GM21723 (cell line): ENCODE data around the gene MAD2L1BP.

Experiments used
- ATAC-seq: cut with Tn5 transposase; IDR thresholded peaks from one replicate; pipeline ENCODE4 v1.9.1; 2021; ENCODE audit warnings: mild to moderate bottlenecking, moderate library complexity; ENCODE audit not compliant: unreplicated experiment

The MAD2L1BP gene

DNA sequence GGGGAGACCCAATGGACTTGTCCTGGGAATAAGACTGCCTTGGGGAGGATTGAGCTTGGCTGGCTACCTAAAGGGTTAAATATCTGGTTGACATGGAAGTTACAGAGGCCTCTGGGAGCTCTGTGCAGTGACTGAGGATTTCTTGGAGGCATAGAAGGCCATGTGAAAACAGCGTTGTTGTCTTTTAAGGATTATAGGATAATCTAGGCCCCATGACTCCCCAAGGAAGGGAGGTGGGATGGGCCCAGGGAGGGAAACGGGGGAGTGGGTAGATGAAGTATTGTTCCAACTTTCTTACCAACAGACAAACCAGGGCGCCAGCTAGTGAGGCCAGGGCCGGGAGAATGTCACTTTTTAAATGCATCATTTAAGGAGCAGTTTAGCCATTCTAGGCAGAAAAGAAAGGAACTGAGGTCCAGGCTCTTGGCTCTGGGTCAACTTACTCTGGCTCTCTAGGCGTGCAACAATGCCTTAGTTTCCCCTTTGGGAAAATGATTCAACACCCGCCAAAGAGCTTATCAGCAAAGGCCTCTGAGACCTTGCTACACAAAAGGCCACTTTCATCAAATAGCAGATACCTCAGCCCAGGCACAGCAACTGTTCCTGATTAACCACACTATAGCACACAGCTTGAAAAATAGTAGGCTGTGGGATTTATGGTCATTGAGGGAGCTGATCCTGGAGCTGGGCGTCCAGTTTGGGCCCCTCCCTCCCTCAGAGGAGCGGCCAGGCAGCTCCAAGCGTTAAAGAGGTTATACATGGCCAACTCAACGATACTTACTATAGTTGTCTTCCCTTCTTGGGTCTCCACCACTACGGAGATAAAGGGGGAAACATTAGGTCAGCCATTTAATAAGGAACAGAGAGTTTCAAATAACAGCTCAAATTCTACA, 44.9 kb downstream of the MAD2L1BP start:
- no peak for ATAC-seq

DNA sequence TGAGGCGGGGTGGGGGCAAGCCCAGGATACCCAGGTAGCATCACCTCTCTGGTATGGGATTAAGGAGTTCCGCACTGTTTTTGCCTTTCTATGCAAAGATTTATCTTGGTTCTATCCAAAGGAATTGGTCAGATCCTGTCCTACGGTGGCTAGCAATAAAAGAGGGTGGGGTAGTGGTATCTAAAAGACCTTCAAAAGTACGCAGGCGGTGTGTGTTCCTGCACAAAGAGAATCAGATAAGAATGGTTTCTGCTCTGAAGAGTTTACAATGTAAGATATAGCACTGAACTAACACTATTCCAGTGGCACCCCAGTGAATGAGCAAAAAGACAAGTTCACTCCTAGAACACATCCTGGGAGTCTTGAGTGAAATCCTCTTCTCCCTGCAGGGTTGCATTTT, 45.7 kb downstream of the MAD2L1BP start:
- no peak for ATAC-seq

DNA sequence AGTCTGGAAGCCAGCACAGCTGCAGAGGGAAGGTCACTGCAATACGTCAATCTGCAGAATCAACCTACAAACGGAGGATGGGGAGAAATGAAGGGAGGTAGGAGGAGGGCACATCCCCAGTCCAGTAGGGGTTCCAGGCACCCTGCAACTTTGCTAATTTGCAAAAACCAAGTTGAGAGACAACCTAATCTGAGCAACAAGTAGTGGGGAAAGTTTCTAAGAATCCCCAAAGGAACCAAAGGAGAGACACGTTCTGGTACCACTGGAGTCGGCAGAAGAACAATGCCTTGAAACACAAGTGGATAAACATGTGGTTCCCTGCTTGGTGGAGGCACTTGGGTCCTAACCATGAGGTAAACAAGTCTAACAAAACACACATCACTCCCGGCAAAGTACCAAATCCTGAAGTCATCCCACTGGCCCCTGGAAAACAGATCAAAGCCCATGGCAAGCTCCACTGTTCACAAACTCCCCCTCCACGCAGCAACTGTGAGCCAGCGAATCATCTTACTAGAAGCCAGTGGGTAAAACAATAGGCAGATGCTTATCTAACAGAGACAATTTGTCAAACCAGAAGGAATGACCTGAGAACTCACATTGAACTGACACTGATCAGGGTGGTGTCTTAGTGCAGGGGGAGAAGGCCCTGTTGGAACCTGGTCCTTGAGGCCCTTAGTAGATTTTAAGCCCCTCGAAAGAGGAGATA, 47.2 kb downstream of the MAD2L1BP start:
- ATAC-seq, result no peak

DNA sequence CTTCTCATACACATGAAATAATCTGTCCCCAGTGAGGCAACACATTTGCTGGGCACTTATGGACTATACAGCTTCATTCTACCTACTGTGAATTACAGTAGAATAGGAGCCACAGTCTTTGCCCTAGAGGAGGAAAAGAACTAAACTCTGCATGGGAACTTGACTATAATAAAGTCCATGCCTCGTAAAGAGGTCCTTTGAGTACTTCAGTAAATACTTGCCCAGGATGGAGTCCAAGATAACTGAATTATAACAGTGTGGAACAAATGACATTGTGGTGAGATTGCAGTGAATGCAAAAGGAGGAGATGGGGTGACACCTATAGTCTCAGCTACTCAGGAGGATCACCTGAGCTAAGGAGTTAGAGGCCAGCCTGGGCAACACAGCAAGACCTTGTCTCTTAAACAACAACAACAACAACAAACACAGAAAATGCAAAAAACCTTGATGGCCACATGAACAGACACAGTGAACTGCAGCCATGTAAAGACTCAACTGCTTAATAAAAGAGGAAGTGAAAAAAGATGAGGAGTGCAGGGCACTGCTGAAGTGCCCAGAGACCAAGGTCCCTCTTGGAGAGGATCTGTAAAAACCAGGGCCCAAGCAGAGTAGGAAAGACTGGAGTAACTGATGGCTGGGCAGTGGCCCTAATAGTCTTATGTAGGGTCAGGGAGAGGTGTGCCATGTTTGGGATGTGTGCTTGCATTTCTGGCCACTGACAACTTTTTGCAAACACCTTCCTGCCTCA, 48.2 kb downstream of the MAD2L1BP start:
- peak; percentile 68 for ATAC-seq

DNA sequence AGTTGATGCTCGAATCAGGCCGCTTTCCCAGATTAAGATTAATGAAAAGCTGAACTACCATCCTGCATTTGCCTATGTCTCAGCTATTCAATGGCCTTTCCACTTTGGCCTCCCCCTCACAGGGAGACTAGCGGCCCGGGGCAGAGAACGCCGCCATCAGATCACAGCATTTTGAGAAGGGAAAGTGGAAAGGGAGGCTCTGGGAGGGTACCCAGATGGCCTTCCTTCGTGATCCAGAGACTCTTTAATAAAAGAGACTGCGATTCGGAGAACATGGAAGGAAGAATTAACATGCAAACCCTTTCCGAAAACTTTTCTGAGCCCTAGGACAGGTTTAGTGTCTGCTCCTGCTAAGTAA, 51.4 kb downstream of the MAD2L1BP start:
- no peak for ATAC-seq

DNA sequence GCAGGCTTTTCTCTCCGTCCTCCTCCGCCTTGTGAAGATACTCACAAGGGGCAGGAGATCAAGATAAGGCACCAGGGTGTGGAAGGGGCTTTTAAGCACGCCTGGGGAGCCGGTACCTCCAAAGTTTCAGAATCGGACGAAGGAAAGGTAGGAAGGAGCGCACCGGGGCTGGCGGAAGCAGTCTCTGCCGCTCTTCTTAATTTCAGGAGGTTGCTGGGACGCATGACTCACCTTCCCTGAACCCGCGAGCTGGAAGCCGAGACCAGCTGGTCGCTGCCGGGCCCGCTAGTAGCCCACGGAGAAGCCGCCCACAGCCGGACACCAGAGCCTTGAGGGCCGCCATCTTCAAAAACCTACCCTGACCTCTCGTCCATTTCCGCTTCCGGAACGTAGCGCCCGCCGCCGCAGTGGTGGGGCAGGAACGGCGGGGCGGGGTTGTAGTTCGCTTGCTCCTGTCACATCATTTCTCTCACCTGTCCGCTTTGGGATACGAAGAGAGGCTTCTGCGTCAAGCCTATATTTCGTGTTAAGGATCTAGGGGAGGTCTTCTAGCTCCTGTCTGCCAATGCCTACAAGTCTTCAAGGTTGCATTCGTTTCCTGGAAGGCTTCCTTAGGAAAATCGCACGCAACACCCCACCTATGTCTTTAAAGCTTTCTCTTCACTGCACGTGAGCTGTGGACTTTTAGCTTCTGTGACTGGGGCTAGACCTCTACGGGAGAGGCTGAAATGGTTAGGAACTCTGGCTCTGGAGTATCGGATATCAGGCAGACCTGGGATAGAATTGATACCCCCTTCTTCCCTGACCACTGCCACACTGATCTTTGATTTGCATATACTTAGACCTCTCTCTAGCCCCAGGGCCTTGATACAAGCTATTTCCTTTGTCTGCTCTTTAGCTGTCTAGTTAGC, 52.1 kb downstream of the MAD2L1BP start, which contains the start of gene MRPS18A:
Gene MRPS18A (minus strand): TSS at position 355 of the 911 bp plus-strand sequence. CDS start 12 bp downstream, at position 343.
- ATAC-seq, result peak; percentile 92

DNA sequence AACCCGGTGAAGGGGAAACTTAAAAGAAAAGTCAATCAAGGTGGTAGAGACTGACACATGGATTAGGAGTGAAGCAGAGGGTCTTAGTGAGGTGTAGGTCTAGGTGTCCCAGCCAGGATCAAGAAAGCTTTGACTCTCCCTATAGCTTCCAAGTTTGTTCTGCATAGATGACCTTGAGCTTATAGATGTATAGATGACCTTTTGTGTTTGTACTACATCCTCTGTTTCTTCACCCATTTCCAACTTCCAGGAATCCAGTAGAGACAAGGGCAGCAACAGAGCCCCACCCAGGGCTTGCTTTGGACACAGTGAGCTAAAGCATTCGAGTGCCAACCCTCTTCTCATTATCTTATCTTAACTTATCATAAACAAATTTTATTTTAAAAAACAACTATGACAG, 53.8 kb downstream of the MAD2L1BP start:
- ATAC-seq, result no peak
